Bronchial epithelial cell (primary cell): Measurements from ENCODE around the gene GSG1L. TPM values are rescaled to one million over a fixed set of nuclear protein-coding genes. Genes with fewer than 3 reads are reported as not detected.

Source experiments
- DNase-seq: peaks from one replicate; pipeline ENCODE4 v3.0.0-alpha.2; 2010; ENCODE audit warnings: low read depth
- FAIRE-seq: peaks from 2 replicates; lab custom pipeline; 2011; peaks lifted over from hg19 to GRCh38; lab: Jason Lieb, UNC
- H3K27me3 ChIP-seq: 2 replicates; pipeline ENCODE4 v1.5.1; 2011; ENCODE audit warnings: low read length; ENCODE audit not compliant: control insufficient read depth, insufficient read depth
- H3K36me3 ChIP-seq: 2 replicates; pipeline ENCODE4 v1.5.1; 2011; ENCODE audit warnings: low read length; ENCODE audit not compliant: control insufficient read depth, insufficient read depth
- H3K4me3 ChIP-seq: 2 replicates; pipeline ENCODE4 v1.5.1; 2011; ENCODE audit warnings: mild to moderate bottlenecking, low read depth, low read length, control low read depth
- total RNA-seq: library from RNA; depleted of rRNA; stranded (reverse); fragments of >200 nt; gene quantifications from 2 replicates; pipeline ENCODE4 v1.2.1, GENCODE V29; 2014
- TF ChIP-seq, protein P1 (sequence below): IDR thresholded peaks from 2 replicates; pipeline ENCODE4 v1.5.1; 2011; ENCODE audit warnings: mild to moderate bottlenecking, moderate library complexity, low read length, control low read depth, inconsistent platforms; ENCODE audit not compliant: insufficient read depth, severe bottlenecking

Gene GSG1L
- total RNA-seq, 1 donor from 2014 or later, result not detected

- H3K27me3 ChIP-seq, result no peaks in the 10 kb centered on the region
Observed at GRCh38 chr16:27965801-27966200, 97.7 kb downstream of the GSG1L start.

DNA sequence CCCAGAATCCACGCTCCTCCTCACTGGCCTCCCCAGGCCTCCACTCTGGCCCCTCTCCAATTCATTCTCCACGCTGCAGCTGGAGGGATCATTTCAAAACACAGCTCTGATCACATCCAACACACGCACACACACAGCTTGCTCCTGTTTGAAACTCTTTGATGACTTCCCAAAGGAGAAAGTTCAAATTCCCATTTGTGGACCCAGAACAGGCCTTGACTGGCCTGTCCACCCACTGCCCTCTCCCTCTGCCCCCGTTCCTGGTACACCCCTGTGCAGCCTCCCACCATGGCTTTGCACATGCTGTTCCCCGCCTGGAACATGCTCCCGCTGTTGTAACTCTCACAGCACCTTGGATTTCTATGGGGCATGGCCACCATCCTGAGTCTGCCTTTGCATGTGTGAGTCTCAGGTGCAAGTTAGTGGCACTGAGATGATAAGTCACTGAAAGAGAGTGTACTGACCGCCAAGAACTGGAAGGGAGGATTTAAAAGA, 100.0 kb downstream of the GSG1L start:
- Histone ChIP-seq H3K36me3 (no peaks in the 10 kb centered on the region), H3K27me3 (no peaks in the 10 kb centered on the region), H3K4me3 (no peak overlapping the region)
- peak; percentile 32 for FAIRE-seq
- no peak for DNase-seq
- TF ChIP-seq, protein P1, sequence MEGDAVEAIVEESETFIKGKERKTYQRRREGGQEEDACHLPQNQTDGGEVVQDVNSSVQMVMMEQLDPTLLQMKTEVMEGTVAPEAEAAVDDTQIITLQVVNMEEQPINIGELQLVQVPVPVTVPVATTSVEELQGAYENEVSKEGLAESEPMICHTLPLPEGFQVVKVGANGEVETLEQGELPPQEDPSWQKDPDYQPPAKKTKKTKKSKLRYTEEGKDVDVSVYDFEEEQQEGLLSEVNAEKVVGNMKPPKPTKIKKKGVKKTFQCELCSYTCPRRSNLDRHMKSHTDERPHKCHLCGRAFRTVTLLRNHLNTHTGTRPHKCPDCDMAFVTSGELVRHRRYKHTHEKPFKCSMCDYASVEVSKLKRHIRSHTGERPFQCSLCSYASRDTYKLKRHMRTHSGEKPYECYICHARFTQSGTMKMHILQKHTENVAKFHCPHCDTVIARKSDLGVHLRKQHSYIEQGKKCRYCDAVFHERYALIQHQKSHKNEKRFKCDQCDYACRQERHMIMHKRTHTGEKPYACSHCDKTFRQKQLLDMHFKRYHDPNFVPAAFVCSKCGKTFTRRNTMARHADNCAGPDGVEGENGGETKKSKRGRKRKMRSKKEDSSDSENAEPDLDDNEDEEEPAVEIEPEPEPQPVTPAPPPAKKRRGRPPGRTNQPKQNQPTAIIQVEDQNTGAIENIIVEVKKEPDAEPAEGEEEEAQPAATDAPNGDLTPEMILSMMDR, result no peak

More at GRCh38 chr16:27965801-27966200, 97.7 kb downstream of the GSG1L start:
- DNase-seq (no peak), FAIRE-seq (no peak)
- TF ChIP-seq, protein P1, result no peak
- Histone ChIP-seq H3K4me3 (no peak overlapping the region), H3K36me3 (no peaks in the 10 kb centered on the region)

DNA sequence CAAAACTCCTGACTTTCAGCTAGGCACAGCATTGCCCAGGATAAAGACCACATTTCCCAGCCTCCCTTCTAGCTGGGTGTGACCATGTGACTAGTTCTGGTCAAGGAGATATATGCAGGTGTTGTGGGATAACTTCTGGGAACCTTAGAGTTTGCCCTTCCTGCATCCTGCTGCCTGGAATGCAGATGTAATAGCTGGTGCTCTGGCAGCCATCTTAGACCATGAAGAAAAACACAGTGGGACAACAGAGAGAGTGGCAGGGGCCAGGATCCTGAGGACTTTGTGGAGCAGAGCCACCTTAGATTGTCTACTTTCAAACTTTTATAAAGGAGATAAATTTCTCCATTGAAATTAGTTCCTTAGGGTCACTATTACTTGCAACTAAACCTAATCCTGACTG, 101.3 kb downstream of the GSG1L start:
- Histone ChIP-seq H3K4me3 (no peak overlapping the region), H3K27me3 (no peaks in the 10 kb centered on the region), H3K36me3 (no peaks in the 10 kb centered on the region)
- TF ChIP-seq, protein P1, result no peak
- DNase-seq (no peak), FAIRE-seq (no peak)

DNA sequence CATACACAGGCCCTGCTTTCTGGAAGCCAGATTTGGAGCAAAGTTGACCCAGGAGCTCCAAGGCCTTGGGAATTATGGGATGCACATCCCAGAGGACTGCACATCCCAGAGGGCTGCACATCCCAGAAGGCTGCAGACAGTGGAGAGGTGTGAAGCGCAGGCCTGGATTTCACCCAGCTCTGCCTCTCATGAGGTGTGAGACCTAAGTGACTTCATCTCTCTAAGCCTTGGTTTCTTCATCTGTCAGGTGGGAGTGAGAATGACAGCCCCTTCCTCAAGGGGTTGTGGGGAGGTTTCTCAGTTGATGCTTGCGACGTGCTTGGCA, 102.3 kb downstream of the GSG1L start:
- DNase-seq (no peak), FAIRE-seq (no peak)
- Histone ChIP-seq H3K27me3 (no peaks in the 10 kb centered on the region), H3K36me3 (no peaks in the 10 kb centered on the region), H3K4me3 (no peak overlapping the region)
- TF ChIP-seq, protein P1, result no peak

- Histone ChIP-seq H3K4me3 (no peak overlapping the region), H3K27me3 (no peaks in the 10 kb centered on the region), H3K36me3 (no peaks in the 10 kb centered on the region)
- TF ChIP-seq, protein P1, result no peak
- FAIRE-seq (peak; percentile 28), DNase-seq (no peak)
Observed at GRCh38 chr16:27960619-27961295, 102.8 kb downstream of the GSG1L start.

GRCh38 chr16:27959914-27960313, 103.6 kb downstream of the GSG1L start:
- no peaks in the 10 kb centered on the region for H3K27me3 ChIP-seq
- no peaks in the 10 kb centered on the region for H3K36me3 ChIP-seq
- DNase-seq, result no peak
- FAIRE-seq, result no peak
- TF ChIP-seq, protein P1, result no peak
- H3K4me3 ChIP-seq, result no peak overlapping the region
